Urinary bladder (tissue), 4 donors: ENCODE data around the gene EMILIN1. TPM values are rescaled to one million over a fixed set of nuclear protein-coding genes. Genes with fewer than 3 reads are reported as not detected.

Experiments
- DNase-seq: peaks from one replicate; pipeline ENCODE4 v3.0.0-alpha.2; 2015; ENCODE audit errors: extremely low spot score
- H3K27ac ChIP-seq: one replicate; pipeline ENCODE4 v1.5.1; 2013; ENCODE audit warnings: low read depth, mild to moderate bottlenecking, moderate library complexity
- H3K36me3 ChIP-seq: one replicate; pipeline ENCODE4 v1.6.1; 2013; ENCODE audit warnings: mild to moderate bottlenecking, moderate library complexity; ENCODE audit not compliant: insufficient read depth
- H3K4me1 ChIP-seq: one replicate; pipeline ENCODE4 v1.6.1; 2013; ENCODE audit warnings: mild to moderate bottlenecking, moderate library complexity; ENCODE audit not compliant: insufficient read depth
- H3K4me3 ChIP-seq: one replicate; pipeline ENCODE4 v1.5.1; 2013; ENCODE audit warnings: low read depth, low read length
- WGBS: extraction: QIAGEN DNeasy Blood & Tissue Kit; methylation state at CpG from one replicate; pipeline ENCODE4 v1.1.7; 2013; 5-methylcytosine and 5-hydroxymethylcytosine counted together
- polyA plus RNA-seq: library from polyadenylated mRNA; stranded (reverse); fragments of 200-250 nt; gene quantifications from one replicate; pipeline ENCODE4 v1.2.3, GENCODE V29; 2013
- total RNA-seq: library from RNA; depleted of rRNA; stranded (reverse); fragments of >200 nt; gene quantifications from one replicate; pipeline ENCODE4 v1.2.3, GENCODE V29; 2014
- donor health status: healthy with polysubstance abuse.
- donor health status: healthy.

The EMILIN1 gene
- 122 TPM for total RNA-seq
- polyA plus RNA-seq: 347 TPM

DNA sequence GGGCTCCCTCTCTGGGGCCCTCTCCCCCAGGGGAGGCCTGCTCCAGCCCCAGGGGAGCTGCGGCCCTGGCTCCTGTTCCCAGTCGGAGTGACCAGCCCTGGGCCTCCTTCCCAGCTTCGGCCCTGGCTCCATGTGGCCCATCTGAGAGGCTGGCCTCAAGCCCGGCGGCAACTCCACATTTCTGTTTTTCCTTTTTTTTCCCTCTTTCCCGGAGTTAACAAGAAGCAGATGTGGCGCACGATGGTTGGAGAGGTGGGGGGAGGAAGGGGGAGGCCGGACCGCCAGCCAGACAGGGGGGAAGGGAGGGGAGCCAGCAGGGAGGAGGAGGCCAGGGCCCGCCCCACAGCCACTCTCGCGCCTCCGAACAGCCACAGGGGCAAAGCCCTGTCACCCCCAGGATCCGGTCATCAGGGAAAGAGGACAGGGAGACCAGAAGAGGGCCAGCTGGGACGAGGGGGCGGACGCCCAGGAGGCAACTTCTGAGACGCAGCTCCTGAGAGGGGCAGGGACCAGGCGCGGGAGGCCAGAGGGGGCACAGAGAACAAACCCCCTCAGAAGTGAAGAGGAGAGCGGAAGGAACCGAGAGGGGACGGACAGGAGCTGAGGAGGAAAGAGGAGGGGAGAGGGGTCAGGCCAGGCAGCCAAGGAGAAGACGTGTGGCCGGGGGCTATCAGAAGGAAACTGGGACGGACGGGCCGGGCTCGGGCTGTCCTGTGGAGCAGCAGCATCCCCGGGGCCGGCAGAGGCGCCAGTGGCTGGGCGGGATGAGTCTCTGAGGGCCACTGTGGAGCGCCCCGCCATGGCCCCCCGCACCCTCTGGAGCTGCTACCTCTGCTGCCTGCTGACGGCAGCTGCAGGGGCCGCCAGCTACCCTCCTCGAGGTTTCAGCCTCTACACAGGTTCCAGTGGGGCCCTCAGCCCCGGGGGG is at the start of gene EMILIN1:
Gene EMILIN1, plus strand, starts transcription at position 349 of the 928 bp plus-strand sequence. Its CDS starts 451 bp downstream, at position 800.
- DNase-seq: peak; percentile 85
- H3K36me3 ChIP-seq: no peaks in the 10 kb centered on the region
- peak within 1 kb of the TSS; percentile 76 for H3K27ac ChIP-seq
- peak within 1 kb of the TSS; percentile 63 for H3K4me3 ChIP-seq
- no peaks in the 10 kb centered on the region for H3K4me1 ChIP-seq
- WGBS: 13% methylated on average over 41 of the region's 41 CpGs

DNA sequence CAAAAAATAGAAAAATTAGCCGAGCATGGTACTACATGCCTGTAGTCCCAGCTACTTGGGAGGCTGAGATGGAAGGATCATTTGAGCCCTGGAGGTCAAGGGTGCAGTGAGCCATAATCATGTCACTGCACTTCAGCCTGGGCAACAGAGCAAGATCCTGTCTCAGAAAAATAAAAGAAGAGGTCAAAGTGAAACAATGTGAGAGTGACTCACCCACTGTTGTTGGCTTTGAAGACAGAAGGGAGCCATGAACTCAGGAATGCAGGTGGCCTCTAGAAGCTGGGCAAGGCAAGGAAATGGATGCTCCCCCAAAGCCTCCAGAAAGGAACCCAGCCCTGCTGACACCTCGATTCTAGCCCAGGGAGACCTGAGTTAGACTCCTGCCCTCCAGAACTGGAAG is 49.4 kb upstream of the EMILIN1 start:
- Histone ChIP-seq H3K36me3 (peaks cover 2% of the 10 kb centered on the region), H3K4me1 (no peaks in the 10 kb centered on the region), H3K4me3 (no peak overlapping the region), H3K27ac (no peak overlapping the region)
- 90% methylated on average over 2 of the region's 2 CpGs for WGBS
- DNase-seq: no peak

DNA sequence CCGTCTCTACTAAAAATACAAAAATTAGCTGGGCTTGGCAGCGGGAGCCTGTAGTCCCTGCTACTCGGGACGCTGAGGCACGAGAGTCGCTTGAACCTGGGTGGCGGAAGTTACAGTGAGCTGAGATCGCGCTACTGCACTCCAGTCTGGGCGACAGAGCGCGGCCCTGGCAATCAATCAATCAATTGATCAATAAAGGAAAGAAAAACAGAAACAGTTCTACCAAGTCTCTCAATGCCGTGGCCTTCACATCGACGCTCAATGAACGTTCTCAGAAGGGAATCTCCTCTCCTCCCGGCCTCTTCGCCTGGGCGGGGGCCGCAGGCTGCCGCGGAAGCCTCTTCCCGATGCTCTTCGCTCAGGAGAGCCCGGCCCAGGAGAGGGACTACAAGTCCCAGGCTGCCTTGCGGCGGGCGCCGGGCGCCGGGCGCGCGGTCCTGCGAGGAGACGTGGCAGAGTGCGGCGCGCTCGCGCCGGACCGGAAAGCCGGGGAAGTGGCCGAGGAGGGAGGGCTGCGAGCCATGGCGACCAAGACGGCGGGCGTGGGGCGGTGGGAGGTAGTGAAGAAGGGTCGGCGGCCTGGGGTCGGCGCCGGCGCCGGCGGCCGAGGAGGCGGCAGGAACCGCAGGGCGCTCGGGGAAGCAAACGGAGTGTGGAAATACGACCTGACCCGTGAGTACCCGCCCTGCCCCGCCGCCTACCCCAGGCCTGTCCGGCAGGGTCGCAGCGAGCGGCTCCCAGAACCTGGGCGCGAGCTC is 45.7 kb upstream of the EMILIN1 start, which contains the start of gene TMEM214:
Gene TMEM214, plus strand, starts transcription at position 471 of the 758 bp plus-strand sequence. Its CDS starts 51 bp downstream, at position 522.
- Histone ChIP-seq H3K4me1 (no peaks in the 10 kb centered on the region), H3K36me3 (no peaks in the 10 kb centered on the region), H3K27ac (peak within 1 kb of the TSS; percentile 72), H3K4me3 (peak within 1 kb of the TSS; percentile 86)
- WGBS: under 1% methylated on average over 76 of the region's 76 CpGs
- peak; percentile 28 for DNase-seq

DNA sequence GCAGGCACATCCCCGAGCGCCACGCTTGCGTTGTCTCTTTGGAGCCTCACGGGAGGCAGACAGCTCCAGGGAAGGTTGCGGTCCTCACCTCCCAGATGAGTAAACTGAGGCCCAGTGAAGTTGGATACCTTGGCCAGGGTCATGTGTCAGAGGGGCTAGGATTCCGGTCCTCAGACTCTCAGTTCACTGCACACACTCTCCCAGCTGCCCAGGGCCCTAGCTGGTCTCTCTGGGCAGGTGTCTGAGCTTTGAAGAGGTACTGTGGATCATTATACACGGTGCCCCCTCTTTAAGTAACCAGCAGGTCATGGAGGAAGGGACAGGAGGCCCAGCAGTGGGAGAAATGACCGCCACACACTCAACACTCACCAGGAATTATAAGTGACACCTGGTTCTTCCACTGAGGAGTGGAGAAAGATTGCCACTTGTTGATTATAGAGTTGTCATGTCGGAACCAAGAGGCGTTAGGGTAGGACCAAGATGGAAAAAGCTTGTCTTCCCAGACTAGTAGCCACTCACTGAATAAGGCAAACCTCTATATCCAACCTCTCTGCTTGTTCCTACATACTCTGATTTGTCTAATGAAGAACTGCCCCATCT is 45.1 kb upstream of the EMILIN1 start:
- no peaks in the 10 kb centered on the region for H3K4me1 ChIP-seq
- H3K4me3 ChIP-seq: peak overlapping the region; percentile 86
- DNase-seq: no peak
- 8% methylated on average over 11 of the region's 11 CpGs for WGBS
- peak overlapping the region; percentile 72 for H3K27ac ChIP-seq
- no peaks in the 10 kb centered on the region for H3K36me3 ChIP-seq

DNA sequence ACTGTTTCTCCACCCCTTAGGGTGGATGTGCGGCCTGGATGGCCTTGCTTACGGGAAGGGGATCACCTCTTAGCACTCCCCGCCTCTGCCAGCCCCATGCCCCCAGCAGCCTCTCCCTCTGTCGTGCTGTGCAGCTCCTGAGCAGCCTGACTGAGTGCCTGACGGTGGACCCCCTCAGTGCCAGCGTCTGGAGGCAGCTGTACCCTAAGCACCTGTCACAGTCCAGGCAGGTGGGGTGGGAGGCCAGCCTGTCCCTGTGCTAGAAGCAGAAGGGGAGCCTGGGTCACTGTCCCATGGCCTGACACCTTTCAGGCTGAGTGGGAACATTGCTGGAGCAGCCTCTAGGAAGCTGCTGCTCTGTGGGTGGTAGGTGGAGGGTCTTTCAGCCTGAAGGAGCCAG is 40.4 kb upstream of the EMILIN1 start:
- no peak for DNase-seq

DNA sequence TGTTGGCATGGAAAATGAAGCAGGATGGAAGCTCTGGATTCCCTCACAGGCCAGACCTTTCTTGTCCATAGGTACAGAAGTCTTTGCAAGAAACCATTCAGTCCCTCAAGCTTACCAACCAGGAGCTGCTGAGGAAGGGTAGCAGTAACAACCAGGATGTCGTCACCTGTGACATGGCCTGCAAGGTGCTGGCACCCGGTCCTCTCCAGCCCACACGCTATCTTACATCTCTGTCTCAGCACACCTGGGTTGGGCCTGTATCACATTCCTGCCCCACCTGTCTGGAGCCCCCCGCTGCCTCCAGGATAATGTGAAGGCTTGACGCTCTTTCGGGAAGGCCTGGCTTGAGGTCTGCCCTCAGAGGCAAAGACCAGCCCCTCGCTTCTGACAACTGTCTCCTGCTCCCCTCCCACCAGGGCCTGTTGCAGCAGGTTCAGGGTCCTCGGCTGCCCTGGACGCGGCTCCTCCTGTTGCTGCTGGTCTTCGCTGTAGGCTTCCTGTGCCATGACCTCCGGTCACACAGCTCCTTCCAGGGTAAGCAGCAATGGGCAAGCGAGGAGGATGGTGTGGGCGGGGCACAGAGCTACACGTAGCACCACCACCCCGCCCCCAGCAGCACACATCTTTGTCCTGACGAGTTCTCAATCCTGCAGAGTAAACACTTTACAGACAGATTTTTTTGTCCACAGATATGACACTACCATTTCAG is 39.6 kb upstream of the EMILIN1 start:
- H3K27ac ChIP-seq: no peak overlapping the region
- H3K36me3 ChIP-seq: no peaks in the 10 kb centered on the region
- H3K4me1 ChIP-seq: no peaks in the 10 kb centered on the region
- WGBS: 85% methylated on average over 17 of the region's 17 CpGs
- no peak for DNase-seq
- no peak overlapping the region for H3K4me3 ChIP-seq

More for the DNA sequence above, 40.4 kb upstream of the EMILIN1 start:
- 93% methylated on average over 6 of the region's 6 CpGs for WGBS
- H3K36me3 ChIP-seq: no peaks in the 10 kb centered on the region
- H3K27ac ChIP-seq: no peak overlapping the region
- no peak overlapping the region for H3K4me3 ChIP-seq
- no peaks in the 10 kb centered on the region for H3K4me1 ChIP-seq

DNA sequence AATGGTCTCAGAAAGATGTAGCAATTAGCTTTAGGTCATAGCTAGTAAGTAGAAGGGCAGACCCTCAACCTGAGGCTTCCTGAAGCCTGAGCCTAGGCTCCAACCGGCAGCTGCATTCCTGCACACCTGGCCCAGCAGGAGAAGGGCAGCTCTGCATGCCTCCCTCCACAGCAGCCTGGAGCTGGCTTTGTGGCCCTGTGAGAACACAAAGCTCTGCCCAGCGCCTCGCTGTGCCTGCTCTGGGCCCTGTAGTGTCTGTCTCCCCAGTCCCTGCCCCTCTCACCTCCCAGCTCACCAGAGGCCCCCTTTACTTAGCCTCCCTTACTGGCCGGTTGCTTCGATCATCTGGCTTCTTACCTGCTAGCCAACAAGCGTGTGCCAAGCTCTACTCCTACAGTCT is 39.0 kb upstream of the EMILIN1 start:
- no peak overlapping the region for H3K27ac ChIP-seq
- WGBS: 91% methylated on average over 6 of the region's 6 CpGs
- no peak for DNase-seq
- H3K4me1 ChIP-seq: no peaks in the 10 kb centered on the region
- no peak overlapping the region for H3K4me3 ChIP-seq
- no peaks in the 10 kb centered on the region for H3K36me3 ChIP-seq

DNA sequence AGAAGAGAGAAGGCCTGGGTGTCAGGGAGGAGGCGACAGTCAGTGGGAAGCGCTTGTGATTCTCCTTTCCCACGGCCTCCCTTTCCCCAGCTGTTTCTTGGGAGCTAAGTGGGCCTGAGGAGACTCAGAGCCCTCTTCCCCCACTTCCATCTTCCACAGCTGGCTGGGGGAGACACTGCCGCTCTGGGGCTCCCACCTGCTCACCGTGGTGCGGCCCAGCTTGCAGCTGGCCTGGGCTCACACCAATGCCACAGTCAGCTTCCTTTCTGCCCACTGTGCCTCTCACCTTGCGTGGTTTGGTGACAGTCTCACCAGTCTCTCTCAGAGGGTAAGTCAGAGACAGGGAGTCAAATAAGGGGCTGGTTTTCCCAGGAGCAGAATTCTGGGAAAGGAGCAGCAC is 38.5 kb upstream of the EMILIN1 start:
- H3K4me1 ChIP-seq: no peaks in the 10 kb centered on the region
- no peak overlapping the region for H3K4me3 ChIP-seq
- no peak overlapping the region for H3K27ac ChIP-seq
- WGBS: 92% methylated on average over 7 of the region's 7 CpGs
- no peak for DNase-seq
- no peaks in the 10 kb centered on the region for H3K36me3 ChIP-seq

DNA sequence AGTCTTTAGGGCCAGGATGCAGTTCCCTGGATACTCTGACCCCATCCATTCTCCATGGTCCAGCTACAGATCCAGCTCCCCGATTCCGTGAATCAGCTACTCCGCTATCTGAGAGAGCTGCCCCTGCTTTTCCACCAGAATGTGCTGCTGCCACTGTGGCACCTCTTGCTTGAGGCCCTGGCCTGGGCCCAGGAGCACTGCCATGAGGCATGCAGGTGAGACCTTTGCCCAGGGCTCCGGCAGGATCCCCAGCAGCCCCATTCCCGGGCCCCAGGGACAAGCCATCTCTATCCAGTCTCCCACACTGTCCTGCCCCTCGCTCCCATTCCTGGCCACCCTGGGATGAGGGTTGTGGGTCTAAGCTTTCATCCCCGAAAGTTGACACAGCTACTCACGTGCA is 38.1 kb upstream of the EMILIN1 start:
- WGBS: 95% methylated on average over 8 of the region's 8 CpGs
- H3K36me3 ChIP-seq: no peaks in the 10 kb centered on the region
- no peak for DNase-seq

DNA sequence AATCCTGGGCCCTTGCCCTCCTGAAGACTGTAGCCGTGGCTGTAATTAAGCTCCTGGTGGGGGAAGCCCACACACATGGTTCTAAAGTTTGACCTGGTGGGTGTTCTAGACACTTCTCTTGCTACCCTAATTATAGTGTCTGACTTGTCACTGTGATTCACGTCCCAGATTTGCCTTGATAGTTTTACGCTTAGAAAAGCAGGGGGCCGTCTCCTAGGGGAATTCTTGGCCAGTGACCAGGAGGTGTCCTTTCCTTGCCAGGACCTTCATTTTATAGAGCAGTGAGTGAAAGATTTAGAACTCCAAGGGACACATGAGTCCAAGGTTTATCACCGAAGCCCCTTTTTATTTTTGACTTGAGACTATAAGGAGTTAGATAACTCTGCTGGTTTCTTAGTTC is 36.7 kb upstream of the EMILIN1 start:
- WGBS: 28% methylated on average over 5 of the region's 5 CpGs
- Histone ChIP-seq H3K36me3 (no peaks in the 10 kb centered on the region), H3K4me1 (no peaks in the 10 kb centered on the region), H3K27ac (no peak overlapping the region), H3K4me3 (no peak overlapping the region)
- DNase-seq: no peak

More for the DNA sequence above, 38.1 kb upstream of the EMILIN1 start:
- no peaks in the 10 kb centered on the region for H3K4me1 ChIP-seq
- H3K4me3 ChIP-seq: no peak overlapping the region
- H3K27ac ChIP-seq: no peak overlapping the region

DNA sequence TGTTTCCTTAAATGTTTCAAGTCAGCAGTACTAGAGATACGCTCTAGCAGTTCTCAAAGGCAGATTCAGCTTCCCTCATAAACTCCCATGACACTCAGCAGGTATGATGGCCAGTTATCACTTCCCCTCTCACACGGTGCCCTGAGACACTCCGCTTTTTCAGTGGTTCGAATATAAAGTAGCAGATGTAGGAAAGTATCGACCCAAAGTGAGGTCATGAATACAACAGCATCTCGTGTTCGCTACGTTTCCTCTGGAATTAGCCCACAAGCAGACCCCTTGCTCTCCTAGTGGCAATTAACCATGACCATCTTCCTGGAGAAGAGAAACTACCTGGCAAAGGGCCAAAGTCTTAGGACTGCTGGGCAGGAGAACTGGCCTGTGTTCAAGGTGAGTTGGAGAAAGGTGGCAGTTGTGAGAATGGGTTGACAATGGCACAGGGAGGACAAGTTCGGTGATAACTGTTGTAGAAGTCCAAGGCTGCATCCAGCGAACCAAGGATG is 36.2 kb upstream of the EMILIN1 start:
- H3K27ac ChIP-seq: no peak overlapping the region
- no peaks in the 10 kb centered on the region for H3K36me3 ChIP-seq
- DNase-seq: no peak
- H3K4me3 ChIP-seq: no peak overlapping the region
- 50% methylated on average over 10 of the region's 10 CpGs for WGBS
- no peaks in the 10 kb centered on the region for H3K4me1 ChIP-seq

DNA sequence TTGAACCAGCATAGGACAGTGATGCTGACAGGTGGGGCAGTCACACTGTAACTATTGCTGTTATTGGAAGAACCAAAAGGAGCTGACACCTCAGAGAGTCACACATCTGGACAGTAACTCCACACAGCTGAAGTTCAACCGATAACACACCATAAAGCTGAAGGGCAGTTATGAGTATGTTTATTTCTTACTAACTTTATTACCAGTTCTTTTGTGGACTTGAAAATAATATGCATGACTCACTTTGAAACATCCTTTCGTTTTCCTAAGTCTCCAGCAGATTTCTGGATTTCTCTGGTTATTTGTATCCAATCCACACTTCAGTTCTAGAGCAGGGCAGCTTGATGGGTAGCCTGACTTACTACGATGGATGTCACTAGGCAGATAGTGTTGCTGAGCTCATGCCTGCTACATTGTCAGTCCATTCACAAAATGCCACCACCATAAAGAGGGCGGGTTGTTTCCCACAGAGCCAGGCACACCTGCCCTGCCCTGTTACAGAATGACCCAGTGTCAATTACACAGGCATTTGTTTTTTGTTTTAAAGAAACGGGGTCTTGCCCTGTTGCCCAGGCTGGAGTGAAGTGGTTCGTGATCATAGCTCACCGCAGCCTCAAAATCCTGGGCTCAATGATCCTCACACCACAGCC is 35.3 kb upstream of the EMILIN1 start:
- Histone ChIP-seq H3K4me3 (no peak overlapping the region), H3K4me1 (no peaks in the 10 kb centered on the region), H3K36me3 (no peaks in the 10 kb centered on the region), H3K27ac (no peak overlapping the region)
- no peak for DNase-seq
- 65% methylated on average over 7 of the region's 7 CpGs for WGBS
